ENCODE results near the gene MPND. TPM values are rescaled to one million over a fixed set of nuclear protein-coding genes. Genes with fewer than 3 reads are reported as not detected.

Gene MPND
- total RNA-seq, 3 donors from 2014 or later, result 43.8 to 82.8 (median 49.0) TPM

- peaks cover 12% of the 10 kb centered on the region for H3K4me1 ChIP-seq (ENCODE audit: low read depth)
- H3K9me3 ChIP-seq, result no peaks in the 10 kb centered on the region
- H3K4me3 ChIP-seq, result no peak overlapping the region
- DNase-seq (no peak), ATAC-seq (no peak)
- TF ChIP-seq, protein P1, sequence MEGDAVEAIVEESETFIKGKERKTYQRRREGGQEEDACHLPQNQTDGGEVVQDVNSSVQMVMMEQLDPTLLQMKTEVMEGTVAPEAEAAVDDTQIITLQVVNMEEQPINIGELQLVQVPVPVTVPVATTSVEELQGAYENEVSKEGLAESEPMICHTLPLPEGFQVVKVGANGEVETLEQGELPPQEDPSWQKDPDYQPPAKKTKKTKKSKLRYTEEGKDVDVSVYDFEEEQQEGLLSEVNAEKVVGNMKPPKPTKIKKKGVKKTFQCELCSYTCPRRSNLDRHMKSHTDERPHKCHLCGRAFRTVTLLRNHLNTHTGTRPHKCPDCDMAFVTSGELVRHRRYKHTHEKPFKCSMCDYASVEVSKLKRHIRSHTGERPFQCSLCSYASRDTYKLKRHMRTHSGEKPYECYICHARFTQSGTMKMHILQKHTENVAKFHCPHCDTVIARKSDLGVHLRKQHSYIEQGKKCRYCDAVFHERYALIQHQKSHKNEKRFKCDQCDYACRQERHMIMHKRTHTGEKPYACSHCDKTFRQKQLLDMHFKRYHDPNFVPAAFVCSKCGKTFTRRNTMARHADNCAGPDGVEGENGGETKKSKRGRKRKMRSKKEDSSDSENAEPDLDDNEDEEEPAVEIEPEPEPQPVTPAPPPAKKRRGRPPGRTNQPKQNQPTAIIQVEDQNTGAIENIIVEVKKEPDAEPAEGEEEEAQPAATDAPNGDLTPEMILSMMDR (IDR thresholded peaks at IDR 0.05), result no peak
- no peaks in the 10 kb centered on the region for H3K36me3 ChIP-seq (ENCODE audit: low read depth)
- intact Hi-C loops (cut with DNase I, micrococcal nuclease), result no loop called here
These were observed 45.1 kb downstream of the MPND start for GRCh38 chr19:4388337-4389063.

- Histone ChIP-seq H3K36me3 (ENCODE audit: low read depth) (no peaks in the 10 kb centered on the region), H3K4me3 (no peak overlapping the region), H3K4me1 (ENCODE audit: low read depth) (peaks cover 12% of the 10 kb centered on the region), H3K9me3 (no peaks in the 10 kb centered on the region)
- intact Hi-C loops (cut with DNase I, micrococcal nuclease), result no loop called here
- ATAC-seq, result no peak
- peak in 1 of 3 donors; percentile 40 for DNase-seq
- TF ChIP-seq, protein P1 (IDR thresholded peaks at IDR 0.05), result no peak
These were observed 45.7 kb downstream of the MPND start for GRCh38 chr19:4389064-4389375.

DNA sequence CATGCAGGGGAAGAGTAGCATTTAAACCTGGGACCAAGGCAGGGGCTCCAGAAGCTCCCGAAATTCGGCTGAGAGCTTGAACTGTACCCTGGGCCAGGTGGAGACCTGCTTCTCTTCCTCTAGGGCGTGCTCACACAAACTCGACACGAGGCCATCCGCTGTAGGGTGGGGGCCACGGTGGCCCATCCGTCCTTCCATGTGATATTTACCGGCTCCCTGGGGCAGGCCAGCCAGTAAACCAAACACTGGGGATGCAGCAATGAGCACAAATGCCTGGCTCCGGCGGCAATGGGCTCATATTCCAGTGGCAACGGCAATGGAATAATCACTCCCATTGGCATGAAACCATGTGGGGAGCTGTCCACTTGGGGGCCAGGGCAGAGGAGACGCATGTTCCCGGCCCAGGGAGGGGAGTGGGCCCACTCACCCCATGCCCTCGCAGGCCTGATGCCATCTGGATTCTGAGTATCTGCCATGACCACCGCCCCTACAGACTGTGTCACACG lies 46.2 kb downstream of the MPND start:
- Histone ChIP-seq H3K4me1 (ENCODE audit: low read depth) (peaks cover 12% of the 10 kb centered on the region), H3K9me3 (no peaks in the 10 kb centered on the region), H3K36me3 (ENCODE audit: low read depth) (no peaks in the 10 kb centered on the region), H3K4me3 (no peak overlapping the region)
- ATAC-seq (no peak), DNase-seq (peak in 1 of 3 donors; percentile 44)
- TF ChIP-seq, protein P1 (IDR thresholded peaks at IDR 0.05), result no peak
- intact Hi-C loops (cut with DNase I, micrococcal nuclease), result no loop called here

GRCh38 chr19:4390017-4390566 lies 46.7 kb downstream of the MPND start:
- TF ChIP-seq, protein P1 (IDR thresholded peaks at IDR 0.05), result no peak
- DNase-seq, result peak in 1 of 3 donors; percentile 54
- Histone ChIP-seq H3K4me3 (no peak overlapping the region), H3K9me3 (no peaks in the 10 kb centered on the region), H3K4me1 (ENCODE audit: low read depth) (peaks cover 12% of the 10 kb centered on the region), H3K36me3 (ENCODE audit: low read depth) (no peaks in the 10 kb centered on the region)
- ATAC-seq, result peak; percentile 34
- intact Hi-C loops (cut with DNase I, micrococcal nuclease), result no loop called here

DNA sequence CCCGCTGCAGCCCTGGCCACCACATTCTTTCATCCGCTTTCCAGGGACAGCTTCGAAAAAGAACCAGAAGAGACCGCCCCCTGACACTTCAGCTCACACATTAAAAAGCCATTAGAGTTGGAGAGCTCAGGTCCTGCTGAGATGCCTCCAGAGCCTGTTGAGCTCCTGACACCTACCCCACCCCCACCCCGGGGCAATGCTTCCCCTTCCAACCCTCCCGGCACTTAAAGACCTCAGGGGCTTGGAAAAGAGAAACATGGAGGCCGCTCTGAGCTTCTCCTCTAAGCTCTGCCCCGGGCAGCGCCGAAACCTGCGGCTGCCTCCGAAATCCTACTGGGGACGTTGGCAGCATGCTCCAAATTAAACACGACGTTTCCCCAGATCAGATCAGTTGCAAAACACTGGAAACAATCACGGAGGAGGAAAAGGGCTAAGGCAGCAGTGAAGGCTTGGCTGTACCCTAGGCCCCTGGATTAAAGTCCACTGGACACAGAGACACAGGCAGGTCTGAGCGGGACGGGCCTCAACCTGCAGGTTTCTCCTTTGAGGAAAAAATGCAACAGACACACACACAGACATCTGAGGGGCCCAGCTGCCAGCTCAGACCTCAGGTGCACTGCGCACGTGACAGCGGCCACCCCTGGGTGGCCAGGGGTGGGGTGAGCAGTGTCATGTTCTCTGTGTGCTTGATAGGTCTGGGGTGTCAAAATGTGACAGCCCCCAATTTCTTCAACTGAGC lies 47.4 kb downstream of the MPND start:
- intact Hi-C loops (cut with DNase I, micrococcal nuclease), result no loop called here
- TF ChIP-seq, protein P1 (IDR thresholded peaks at IDR 0.05), result no peak
- peak in 1 of 3 donors; percentile 40 for DNase-seq
- no peaks in the 10 kb centered on the region for H3K36me3 ChIP-seq (ENCODE audit: low read depth)
- no peak overlapping the region for H3K4me3 ChIP-seq
- H3K4me1 ChIP-seq (ENCODE audit: low read depth), result peaks cover 12% of the 10 kb centered on the region
- no peaks in the 10 kb centered on the region for H3K9me3 ChIP-seq
- peak; percentile 36 for ATAC-seq
